HCT116 (cell line): ENCODE results near the gene PRR14L. TPM values are rescaled to one million over a fixed set of nuclear protein-coding genes. Genes with fewer than 3 reads are reported as not detected.
"Not testable (repeated sequence)": the region's sequence is repeated elsewhere in the genome, so short reads cannot be mapped to it uniquely, and the experiment has no call there.

Experiments used
- ATAC-seq: fragments of 200-7000 bp; cut with Tn5 transposase; 2 replicates; pipeline ENCODE4 v1.9.1; 2020; ENCODE audit warnings: mild to moderate bottlenecking, moderate library complexity
- BruUV-seq: library from RNA; stranded (reverse); fragments of 400-500 nt; replicated peaks from 2 replicates; lab custom pipeline; 2021; lab: Mats Ljungman, UMichigan
- CTCF ChIA-PET: fragments of 300-600 bp; sonication (Branson Sonifier 250); formaldehyde crosslinking; loops from one replicate; lab custom pipeline; 2021; ENCODE audit warnings: antibody characterized with exemption; lab: Charles Lee
- POLR2A ChIA-PET: fragments of 300-600, 350-600 bp; sonication (Branson Sonifier 250); formaldehyde crosslinking; loops from one replicate; lab custom pipeline; 2021; ENCODE audit warnings: antibody characterized with exemption; lab: Charles Lee
- RAD21 ChIA-PET, 2 experiments: fragments of 300-600 bp; sonication (Branson Sonifier 250); formaldehyde crosslinking; loops; one replicate each; lab custom pipeline; 2023; ENCODE audit warnings: low total read pairs in 2 of 2; ENCODE audit not compliant: uncharacterized antibody in 2 of 2, unreplicated experiment in 2 of 2, low non-redundant PET in 1 of 2; lab: Charles Lee
- DNase-seq: peaks from one replicate; pipeline ENCODE4 v3.0.0-alpha.2; 2010; ENCODE audit warnings: low read depth, low spot score
- H2AFZ ChIP-seq: fragments of 200-600 bp; shearing (Covaris generic), sonication (generic); 2 replicates; pipeline ENCODE4 v1.6.1; 2017; ENCODE audit warnings: low read depth, mixed run types, mixed read lengths, antibody characterized with exemption, low read length; ENCODE audit not compliant: poor library complexity, severe bottlenecking
- H3K27ac ChIP-seq: 2 replicates; pipeline ENCODE4 v1.5.1; 2012; ENCODE audit warnings: low read depth, low read length
- H3K27me3 ChIP-seq: fragments of 200-600 bp; sonication (generic); 2 replicates; pipeline ENCODE4 v1.6.1; 2016; ENCODE audit warnings: mixed run types, low read length, mixed read lengths; ENCODE audit not compliant: insufficient read depth
- H3K36me3 ChIP-seq, 2 experiments: fragments of 200-500 bp in 1 of 2; fragments of 200-600 bp in 1 of 2; sonication (Bioruptor generic) in 1 of 2; sonication (generic) in 1 of 2; 2 replicates each; pipeline versions ENCODE4 v1.5.1 to v1.6.1; 2014 to 2016; ENCODE audit warnings: low read length in 2 of 2, inconsistent platforms in 1 of 2, mixed read lengths in 1 of 2, mixed run types in 1 of 2; ENCODE audit not compliant: insufficient read depth in 2 of 2, control insufficient read depth in 1 of 2
- H3K4me1 ChIP-seq, 2 experiments: fragments of 200-600 bp in 1 of 2; sonication (generic) in 1 of 2; 2 replicates each; pipeline versions ENCODE4 v1.5.1 to v1.6.1; 2012 to 2017; ENCODE audit warnings: low read length in 2 of 2, inconsistent platforms in 1 of 2, mild to moderate bottlenecking in 1 of 2, mixed read lengths in 1 of 2, mixed run types in 1 of 2, moderate library complexity in 1 of 2; ENCODE audit not compliant: insufficient read depth in 2 of 2, control insufficient read depth in 1 of 2
- H3K4me2 ChIP-seq: fragments of 200-600 bp; sonication (generic); 2 replicates; pipeline ENCODE4 v1.6.1; 2017; ENCODE audit warnings: mixed run types, low read length, mixed read lengths
- H3K4me3 ChIP-seq, 2 experiments: fragments of 200-600 bp in 1 of 2; sonication (generic) in 1 of 2; replicated peaks in 1 of 2; 2 replicates each; pipeline ENCODE4 v1.5.1; 2011 to 2016; ENCODE audit warnings: low read length in 2 of 2, control low read depth in 1 of 2, low read depth in 1 of 2, mild to moderate bottlenecking in 1 of 2, mixed read lengths in 1 of 2, mixed run types in 1 of 2
- H3K79me2 ChIP-seq: fragments of 200-600 bp; sonication (generic); 2 replicates; pipeline ENCODE4 v1.6.1; 2017; ENCODE audit warnings: mild to moderate bottlenecking, mixed run types, low read length, moderate library complexity, mixed read lengths; ENCODE audit not compliant: insufficient read depth
- H3K9ac ChIP-seq: fragments of 200-600 bp; sonication (generic); 2 replicates; pipeline ENCODE4 v1.6.1; 2016; ENCODE audit warnings: low read length, mixed read lengths
- H3K9me2 ChIP-seq: fragments of 200-600 bp; sonication (generic), shearing (Covaris generic); 2 replicates; pipeline ENCODE4 v1.6.1; 2017; ENCODE audit warnings: mixed run types, mild to moderate bottlenecking, moderate library complexity; ENCODE audit not compliant: insufficient read depth
- H3K9me3 ChIP-seq, 2 experiments: fragments of 200-500 bp in 1 of 2; fragments of 200-600 bp in 1 of 2; sonication (Bioruptor generic) in 1 of 2; sonication (generic) in 1 of 2; 2 replicates each; pipeline ENCODE4 v1.6.1; 2014 to 2017; ENCODE audit warnings: low read length in 2 of 2, mixed read lengths in 2 of 2, inconsistent platforms in 1 of 2, low read depth in 1 of 2, mild to moderate bottlenecking in 1 of 2, mixed run types in 1 of 2, moderate library complexity in 1 of 2; ENCODE audit not compliant: control insufficient read depth in 1 of 2, insufficient read depth in 1 of 2
- H4K20me1 ChIP-seq: fragments of 200-600 bp; sonication (generic), shearing (Covaris generic); 2 replicates; pipeline ENCODE4 v1.6.1; 2017; ENCODE audit warnings: mixed run types, mild to moderate bottlenecking, moderate library complexity; ENCODE audit not compliant: insufficient read depth
- ATF3 ChIP-seq: IDR thresholded peaks from 2 replicates; pipeline ENCODE4 v1.6.1; 2012
- CBX3 ChIP-seq: IDR thresholded peaks from 2 replicates; pipeline ENCODE4 v1.6.1; 2012; ENCODE audit warnings: low read depth
- EZH2 ChIP-seq: fragments of 200-600 bp; sonication (generic); IDR thresholded peaks from 2 replicates; pipeline ENCODE4 v1.6.1; 2017; ENCODE audit warnings: antibody characterized with exemption, mixed run types
- EZH2phosphoT487 ChIP-seq: fragments of 200-600 bp; IDR thresholded peaks from 2 replicates; pipeline ENCODE4 v1.6.1; 2018; ENCODE audit warnings: antibody characterized with exemption, borderline replicate concordance
- POLR2AphosphoS5 ChIP-seq: IDR thresholded peaks from 2 replicates; pipeline ENCODE4 v1.6.1; 2011; ENCODE audit warnings: mild to moderate bottlenecking, low read depth, low read length, moderate library complexity
- SIN3A ChIP-seq: IDR thresholded peaks from 2 replicates; pipeline ENCODE4 v1.6.1; 2012; ENCODE audit warnings: low read depth
- intact Hi-C: fragments of 100-400 bp; cut with micrococcal nuclease; formaldehyde crosslinking; loops from 2 replicates; pipeline ENCODE4 v1.10.0; 2022
- total RNA-seq: library from RNA; stranded (reverse); gene quantifications from one replicate; pipeline ENCODE4 v1.2.1, GENCODE V29; 2021; ENCODE audit not compliant: unreplicated experiment

Gene PRR14L
- total RNA-seq, 1 experiment from 2014 or later: 61.5 TPM

- H3K4me3 ChIP-seq, H3K9ac ChIP-seq, H3K4me2 ChIP-seq, ATAC-seq, H3K4me1 ChIP-seq, H3K27me3 ChIP-seq, H2AFZ ChIP-seq, BruUV-seq, CTCF ChIA-PET, H4K20me1 ChIP-seq, H3K9me3 ChIP-seq, H3K27ac ChIP-seq, intact Hi-C loops, H3K9me2 ChIP-seq, RAD21 ChIA-PET, DNase-seq: not testable (repeated sequence)
- H3K79me2 ChIP-seq: peaks cover 25% of the 10 kb centered on the region
- H3K36me3 ChIP-seq: peaks cover 8 to 15% of the 10 kb centered on the region in 2 experiments; a peak in 3 of 4 replicates
- POLR2A ChIA-PET: interaction anchor here (0.6 to 0.7 kb wide), 2 partner anchors 211 to 685 kb away, joined by 3 to 4 read pairs; no protein-coding TSS in a partner anchor
Measured at GRCh38 chr22:31758860-31759259, 8.9 kb upstream of the PRR14L start.

GRCh38 chr22:31757265-31757664 lies 7.3 kb upstream of the PRR14L start:
- Histone ChIP-seq H3K9ac (no peak overlapping the region), H3K9me3 (no peaks in the 10 kb centered on the region), H3K27ac (no peak overlapping the region), H3K4me3 (no peak overlapping the region), H3K79me2 (peaks cover 25% of the 10 kb centered on the region), H3K4me1 (peaks cover 18 to 22% of the 10 kb centered on the region in 2 experiments; a peak in 3 of 4 replicates), H3K9me2 (no peaks in the 10 kb centered on the region), H3K27me3 (no peaks in the 10 kb centered on the region), H3K36me3 (peaks cover 8 to 15% of the 10 kb centered on the region in 2 experiments; a peak in 3 of 4 replicates), H4K20me1 (no peaks in the 10 kb centered on the region), H3K4me2 (no peak overlapping the region), H2AFZ (no peak overlapping the region)
- ATAC-seq (no peak), DNase-seq (no peak)
- POLR2A ChIA-PET: no interaction called here
- CTCF ChIA-PET: no interaction called here
- BruUV-seq: no TSS peak
- no peak for TF ChIP-seq ATF3
- no peak for TF ChIP-seq SIN3A
- TF ChIP-seq POLR2AphosphoS5: no peak
- no peak for TF ChIP-seq EZH2phosphoT487
- TF ChIP-seq EZH2: no peak
- no peak for TF ChIP-seq CBX3
- RAD21 ChIA-PET: no interaction called here
- intact Hi-C loops: no loop called here
